ENCODE measurements around the gene HHAT. TPM values are rescaled to one million over a fixed set of nuclear protein-coding genes. Genes with fewer than 3 reads are reported as not detected.

The HHAT gene
- total RNA-seq, 1 experiment from 2014 or later: 3.0 TPM

DNA sequence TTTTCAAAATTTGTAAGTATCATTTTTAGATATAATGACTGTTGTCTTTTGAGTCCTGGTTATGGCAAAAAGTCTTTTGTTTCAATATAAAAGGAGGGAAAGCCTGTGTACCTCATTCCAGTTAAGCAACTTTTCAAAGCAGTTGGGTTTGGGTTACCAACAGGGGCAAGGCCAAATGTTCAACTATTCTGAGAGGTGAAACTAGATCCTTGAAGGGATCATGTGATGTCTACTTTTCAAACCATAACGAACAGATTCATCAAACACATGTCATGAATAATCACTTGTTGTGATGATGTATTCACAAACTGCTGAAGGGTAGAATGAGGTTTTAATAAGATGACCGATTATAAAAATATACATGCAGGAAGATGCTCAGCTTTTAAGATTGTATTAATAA, 171.3 kb downstream of the HHAT start:
- BruUV-seq (replicated peaks): no TSS peak
- TF ChIP-seq, protein P1, sequence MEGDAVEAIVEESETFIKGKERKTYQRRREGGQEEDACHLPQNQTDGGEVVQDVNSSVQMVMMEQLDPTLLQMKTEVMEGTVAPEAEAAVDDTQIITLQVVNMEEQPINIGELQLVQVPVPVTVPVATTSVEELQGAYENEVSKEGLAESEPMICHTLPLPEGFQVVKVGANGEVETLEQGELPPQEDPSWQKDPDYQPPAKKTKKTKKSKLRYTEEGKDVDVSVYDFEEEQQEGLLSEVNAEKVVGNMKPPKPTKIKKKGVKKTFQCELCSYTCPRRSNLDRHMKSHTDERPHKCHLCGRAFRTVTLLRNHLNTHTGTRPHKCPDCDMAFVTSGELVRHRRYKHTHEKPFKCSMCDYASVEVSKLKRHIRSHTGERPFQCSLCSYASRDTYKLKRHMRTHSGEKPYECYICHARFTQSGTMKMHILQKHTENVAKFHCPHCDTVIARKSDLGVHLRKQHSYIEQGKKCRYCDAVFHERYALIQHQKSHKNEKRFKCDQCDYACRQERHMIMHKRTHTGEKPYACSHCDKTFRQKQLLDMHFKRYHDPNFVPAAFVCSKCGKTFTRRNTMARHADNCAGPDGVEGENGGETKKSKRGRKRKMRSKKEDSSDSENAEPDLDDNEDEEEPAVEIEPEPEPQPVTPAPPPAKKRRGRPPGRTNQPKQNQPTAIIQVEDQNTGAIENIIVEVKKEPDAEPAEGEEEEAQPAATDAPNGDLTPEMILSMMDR (conservative IDR thresholded peaks at IDR 0.05; ENCODE audit: low read depth, low read length): no peak
- no peak for TF ChIP-seq EZH2 (IDR thresholded peaks at IDR 0.05; ENCODE audit: borderline replicate concordance, low read depth, low read length, poor library complexity, severe bottlenecking)
- Histone ChIP-seq H3K27me3 (replicated peaks; ENCODE audit: insufficient read depth, low read depth, low read length, poor library complexity) (peaks cover 3% of the 10 kb centered on the region), H3K27ac (ENCODE audit: low read depth, low read length, poor library complexity, severe bottlenecking) (no peak overlapping the region), H3K4me3 (ENCODE audit: low read depth, low read length, poor library complexity, severe bottlenecking) (no peak overlapping the region), H3K4me1 (ENCODE audit: insufficient read depth, low read length, poor library complexity, severe bottlenecking) (no peaks in the 10 kb centered on the region), H3K9me3 (ENCODE audit: low read depth, low read length, poor library complexity, severe bottlenecking) (no peaks in the 10 kb centered on the region), H3K36me3 (ENCODE audit: insufficient read depth, low read length, poor library complexity, severe bottlenecking) (no peaks in the 10 kb centered on the region)
- ChIA-PET CTCF (no interaction called here), POLR2A (ENCODE audit: low non-redundant PET) (no interaction called here)
- no peak for DNase-seq (ENCODE audit: low spot score)
- intact Hi-C loops (cut with micrococcal nuclease; ENCODE audit: unreplicated experiment): no loop called here

DNA sequence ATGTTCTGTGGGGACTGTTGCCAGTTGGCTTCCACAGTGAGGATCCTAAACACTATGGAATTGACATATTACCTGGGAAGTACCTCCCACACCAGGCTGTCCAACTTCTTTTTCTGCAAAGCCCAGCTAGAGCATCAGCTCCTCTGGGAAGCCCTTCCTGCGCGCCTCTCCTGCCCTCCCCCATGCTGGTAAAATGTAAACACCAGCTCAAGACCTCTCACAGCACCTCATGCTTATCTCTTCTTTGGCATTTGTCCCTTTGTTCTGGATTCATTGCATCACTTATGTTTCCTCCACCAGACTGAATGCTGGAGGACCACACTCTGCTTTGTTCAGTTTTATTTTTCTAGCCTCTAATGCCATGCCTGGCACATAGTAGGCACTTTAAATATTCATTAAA, 172.1 kb downstream of the HHAT start:
- no peak for DNase-seq (ENCODE audit: low spot score)
- Histone ChIP-seq H3K4me1 (ENCODE audit: insufficient read depth, low read length, poor library complexity, severe bottlenecking) (no peaks in the 10 kb centered on the region), H3K4me3 (ENCODE audit: low read depth, low read length, poor library complexity, severe bottlenecking) (no peak overlapping the region), H3K27ac (ENCODE audit: low read depth, low read length, poor library complexity, severe bottlenecking) (no peak overlapping the region), H3K36me3 (ENCODE audit: insufficient read depth, low read length, poor library complexity, severe bottlenecking) (no peaks in the 10 kb centered on the region), H3K9me3 (ENCODE audit: low read depth, low read length, poor library complexity, severe bottlenecking) (no peaks in the 10 kb centered on the region), H3K27me3 (replicated peaks; ENCODE audit: insufficient read depth, low read depth, low read length, poor library complexity) (peaks cover 3% of the 10 kb centered on the region)
- CTCF ChIA-PET: no interaction called here
- TF ChIP-seq, protein P1 (conservative IDR thresholded peaks at IDR 0.05; ENCODE audit: low read depth, low read length): no peak
- no peak for TF ChIP-seq EZH2 (IDR thresholded peaks at IDR 0.05; ENCODE audit: borderline replicate concordance, low read depth, low read length, poor library complexity, severe bottlenecking)
- intact Hi-C loops (cut with micrococcal nuclease; ENCODE audit: unreplicated experiment): no loop called here
- POLR2A ChIA-PET (ENCODE audit: low non-redundant PET): no interaction called here
- no TSS peak for BruUV-seq (replicated peaks)

DNA sequence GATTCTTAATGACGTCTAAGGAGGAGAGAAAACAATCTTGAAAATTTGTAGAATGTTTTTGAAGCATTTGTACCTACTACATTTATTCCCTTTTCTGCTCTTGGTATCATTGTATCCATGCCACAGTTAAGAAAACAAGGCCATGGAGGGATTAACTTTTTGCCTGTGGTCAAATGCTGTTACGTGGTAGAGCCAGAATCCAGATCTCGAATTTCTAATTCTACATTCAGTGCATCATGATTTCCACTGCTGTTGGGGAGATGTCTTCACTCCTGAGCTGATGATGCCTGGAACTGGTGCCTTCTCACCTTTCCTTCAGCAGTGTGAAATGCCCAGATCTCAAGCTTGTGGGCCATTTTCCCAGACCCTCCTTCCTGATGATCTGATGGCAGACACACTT, 175.6 kb downstream of the HHAT start:
- POLR2A ChIA-PET (ENCODE audit: low non-redundant PET): no interaction called here
- intact Hi-C loops (cut with micrococcal nuclease; ENCODE audit: unreplicated experiment): no loop called here
- Histone ChIP-seq H3K4me1 (ENCODE audit: insufficient read depth, low read length, poor library complexity, severe bottlenecking) (no peaks in the 10 kb centered on the region), H3K36me3 (ENCODE audit: insufficient read depth, low read length, poor library complexity, severe bottlenecking) (no peaks in the 10 kb centered on the region), H3K27ac (ENCODE audit: low read depth, low read length, poor library complexity, severe bottlenecking) (no peak overlapping the region), H3K27me3 (replicated peaks; ENCODE audit: insufficient read depth, low read depth, low read length, poor library complexity) (peaks cover 3% of the 10 kb centered on the region), H3K4me3 (ENCODE audit: low read depth, low read length, poor library complexity, severe bottlenecking) (no peak overlapping the region), H3K9me3 (ENCODE audit: low read depth, low read length, poor library complexity, severe bottlenecking) (no peaks in the 10 kb centered on the region)
- TF ChIP-seq, protein P1 (conservative IDR thresholded peaks at IDR 0.05; ENCODE audit: low read depth, low read length): no peak
- no peak for TF ChIP-seq EZH2 (IDR thresholded peaks at IDR 0.05; ENCODE audit: borderline replicate concordance, low read depth, low read length, poor library complexity, severe bottlenecking)
- DNase-seq (ENCODE audit: low spot score): no peak
- BruUV-seq (replicated peaks): no TSS peak
- CTCF ChIA-PET: interaction anchor here (0.6 kb wide), 1 partner anchor 56 kb away, joined by 6 read pairs; no protein-coding TSS in a partner anchor
